Esophagus mucosa (tissue), 1 donor: ENCODE measurements around the gene EPN2. TPM values are rescaled to one million over a fixed set of nuclear protein-coding genes. Genes with fewer than 3 reads are reported as not detected.

ENCODE experiments used
- ATAC-seq: fragments of 200-7000 bp; cut with Tn5 transposase; one replicate; pipeline ENCODE4 v1.9.1; 2020
- total RNA-seq: library from RNA; stranded (reverse); gene quantifications from one replicate; pipeline ENCODE4 v1.2.4, GENCODE V29; 2023
- donor health status: DM: yes; HTN: yes; CAD: no.

Gene EPN2
- total RNA-seq, 1 donor from 2014 or later: 68.3 TPM

DNA sequence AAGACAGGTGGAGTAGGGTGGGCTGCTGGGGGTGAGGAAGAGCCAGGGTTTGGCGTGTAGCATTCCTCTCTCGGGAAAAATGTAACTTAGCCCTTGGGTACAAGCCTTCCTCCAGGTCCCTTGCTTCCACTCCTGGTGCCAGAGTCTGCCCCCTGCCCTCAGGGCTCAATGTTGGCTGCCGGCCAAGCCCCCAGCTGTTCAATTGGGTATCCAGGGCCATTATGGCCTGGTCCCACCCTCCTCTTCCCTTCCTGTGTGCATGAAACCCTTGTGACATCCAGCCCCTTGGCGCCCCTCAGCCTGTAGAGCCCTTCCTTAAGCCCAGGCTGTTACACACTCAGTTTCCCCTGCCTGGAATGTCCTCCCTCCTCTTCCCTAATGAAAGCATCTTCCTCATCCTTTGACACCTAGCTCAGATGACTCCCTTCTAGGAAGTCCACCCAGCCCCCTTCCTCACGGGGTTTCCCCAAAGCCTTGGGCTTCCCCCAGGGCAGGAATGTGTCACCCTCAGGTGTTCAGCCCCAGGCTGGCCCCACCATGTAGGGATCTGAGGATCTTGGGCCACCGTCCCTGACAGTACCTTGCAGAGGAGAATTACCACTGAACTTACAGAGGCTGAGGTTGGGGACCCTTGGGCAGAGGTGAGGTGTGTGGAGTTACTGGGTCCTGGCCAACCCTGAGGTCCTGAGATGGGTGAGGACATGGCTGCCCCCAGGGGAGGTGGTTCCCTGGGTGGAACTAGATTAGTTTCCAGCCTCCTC, 95.4 kb downstream of the EPN2 start:
- no peak for ATAC-seq

DNA sequence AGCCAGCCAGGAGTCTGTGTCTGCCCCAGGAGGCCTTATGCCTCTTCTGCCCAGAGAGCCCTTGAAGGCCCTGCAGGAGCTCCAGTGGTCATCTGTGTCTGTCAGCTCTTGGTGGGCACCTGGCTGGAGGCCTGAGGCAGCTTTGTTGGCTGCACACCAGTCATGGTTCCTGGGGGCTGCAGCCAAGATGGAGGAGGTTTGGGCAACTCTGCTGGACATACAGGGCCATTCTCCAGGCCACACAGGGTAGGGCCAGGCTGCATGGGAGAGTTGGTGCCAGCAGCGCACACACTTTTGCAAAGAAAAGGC, 95.9 kb downstream of the EPN2 start:
- ATAC-seq: no peak

DNA sequence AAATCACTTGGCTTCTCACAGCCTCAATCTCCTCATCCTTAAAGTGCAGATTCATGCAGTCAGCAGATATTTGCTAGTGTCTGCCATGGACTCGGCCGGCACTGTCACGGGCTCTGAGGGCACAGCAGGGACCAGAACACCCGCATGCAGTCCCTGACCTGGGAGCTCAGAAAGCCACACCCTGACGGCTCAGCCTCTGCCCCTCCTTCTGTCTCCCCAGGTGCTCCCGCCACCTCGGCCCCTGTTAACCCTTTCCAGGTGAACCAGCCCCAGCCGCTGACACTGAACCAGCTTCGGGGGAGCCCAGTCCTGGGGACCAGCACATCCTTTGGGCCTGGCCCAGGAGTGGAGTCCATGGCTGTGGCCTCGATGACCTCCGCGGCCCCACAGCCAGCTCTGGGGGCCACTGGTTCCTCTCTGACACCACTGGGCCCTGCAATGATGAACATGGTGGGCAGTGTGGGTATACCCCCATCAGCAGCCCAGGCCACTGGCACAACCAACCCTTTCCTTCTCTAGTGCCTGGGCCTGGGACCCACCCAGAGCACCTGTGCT, 96.6 kb downstream of the EPN2 start:
- no peak for ATAC-seq

DNA sequence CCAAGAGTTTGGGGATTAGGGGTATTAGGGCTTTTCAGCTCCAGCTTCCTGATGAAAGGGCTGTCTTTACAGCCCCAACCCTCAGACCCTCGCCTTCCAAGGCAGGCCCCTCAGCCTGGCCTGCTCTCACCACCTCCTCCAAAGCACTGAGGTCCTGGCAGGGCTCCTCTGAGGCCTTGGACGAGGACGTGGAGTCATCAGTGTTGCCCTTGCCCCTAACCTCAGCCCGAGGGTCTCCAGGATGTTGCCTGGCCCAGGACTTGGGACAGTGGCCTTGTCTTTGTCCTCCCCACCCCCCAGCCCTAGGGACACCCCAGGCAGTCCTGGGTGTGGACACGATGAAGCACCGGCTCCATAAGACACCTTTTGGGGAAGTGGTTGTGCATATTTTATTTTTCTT, 97.2 kb downstream of the EPN2 start:
- ATAC-seq: no peak

DNA sequence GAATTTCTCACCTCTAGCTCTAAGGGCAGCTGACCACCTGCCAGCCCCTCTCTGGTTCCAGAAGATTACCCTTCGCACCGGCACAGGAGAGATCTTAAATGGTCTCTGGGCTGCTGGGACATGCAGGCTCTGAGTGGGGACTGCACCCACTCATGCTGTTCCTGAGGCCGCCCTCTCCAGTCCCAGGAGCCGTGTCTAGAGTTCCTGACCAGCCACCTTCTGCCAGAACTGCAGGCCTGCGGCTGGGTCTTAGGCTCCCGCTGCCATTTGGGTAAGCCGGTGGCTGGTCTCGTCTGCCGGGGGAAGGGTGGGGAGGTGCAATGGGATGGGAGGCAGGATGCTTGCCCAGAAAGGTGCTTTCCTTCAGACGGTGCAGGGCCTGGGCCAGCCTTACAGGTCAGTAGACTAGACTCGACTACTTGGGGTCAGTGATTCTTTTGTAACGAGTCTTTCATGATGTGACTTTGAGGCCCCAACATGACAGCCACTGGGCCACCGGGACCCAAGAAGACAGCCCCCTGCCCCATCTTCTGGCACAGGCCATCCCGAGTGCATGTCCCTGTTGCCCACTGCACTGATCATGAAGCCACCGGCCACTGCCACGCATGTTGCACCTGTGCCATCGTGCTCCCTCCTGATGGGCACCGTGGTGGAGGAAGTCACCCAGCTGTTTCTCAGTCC, 98.9 kb downstream of the EPN2 start:
- ATAC-seq: no peak

DNA sequence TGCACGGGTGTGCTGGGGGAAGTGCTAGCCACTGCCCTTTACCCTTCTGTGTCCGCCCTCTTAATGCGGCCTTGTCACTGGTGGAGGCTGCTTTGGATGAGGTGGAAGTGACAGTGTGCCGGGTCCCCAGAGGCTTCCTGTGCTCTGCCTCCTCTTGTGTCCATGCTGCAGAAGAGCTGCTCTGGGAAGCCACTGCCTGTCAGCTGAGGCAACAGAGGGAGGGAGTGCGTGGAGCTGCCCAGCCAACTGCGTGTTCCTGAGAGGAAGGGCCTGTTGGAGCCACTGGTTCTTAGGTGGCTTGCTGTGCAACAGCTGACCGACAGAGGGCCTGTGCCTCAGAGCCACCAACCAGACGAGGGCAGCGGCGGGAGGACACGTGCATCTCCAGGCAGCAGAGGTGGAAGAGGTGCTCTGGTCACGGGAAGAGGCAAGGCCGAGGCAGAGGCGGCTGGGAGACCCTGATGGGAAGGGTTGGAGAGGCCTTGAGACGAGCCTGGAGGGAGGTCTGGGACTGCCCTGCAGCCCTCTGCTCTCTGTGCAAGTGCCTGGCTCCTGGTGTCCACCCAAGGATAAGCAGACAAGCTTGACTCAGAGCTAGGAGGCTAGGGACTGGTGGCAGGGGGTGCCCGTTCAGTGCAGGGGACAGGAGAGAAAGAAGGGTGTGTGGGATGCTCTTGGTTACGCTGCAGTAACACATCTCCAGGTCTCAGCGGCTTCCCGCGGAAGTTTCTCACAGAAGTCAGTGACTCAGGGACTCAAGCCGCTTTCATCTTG, 100.0 kb downstream of the EPN2 start:
- no peak for ATAC-seq

DNA sequence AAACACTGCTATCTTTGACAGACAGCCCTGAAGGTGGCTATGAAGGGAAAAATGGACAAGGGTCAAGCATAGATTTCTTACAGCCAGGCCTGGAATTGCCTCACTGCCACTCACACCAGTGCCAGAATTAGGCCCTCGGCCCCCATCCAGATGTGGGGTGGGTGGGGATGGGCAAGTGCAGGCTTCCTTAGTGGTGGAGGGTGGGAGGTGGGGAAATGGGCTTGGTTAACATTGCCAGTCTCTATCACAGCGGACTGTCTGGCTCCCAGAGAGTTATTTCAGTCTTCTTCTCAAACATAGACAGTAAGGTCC, 100.5 kb downstream of the EPN2 start:
- ATAC-seq: no peak

DNA sequence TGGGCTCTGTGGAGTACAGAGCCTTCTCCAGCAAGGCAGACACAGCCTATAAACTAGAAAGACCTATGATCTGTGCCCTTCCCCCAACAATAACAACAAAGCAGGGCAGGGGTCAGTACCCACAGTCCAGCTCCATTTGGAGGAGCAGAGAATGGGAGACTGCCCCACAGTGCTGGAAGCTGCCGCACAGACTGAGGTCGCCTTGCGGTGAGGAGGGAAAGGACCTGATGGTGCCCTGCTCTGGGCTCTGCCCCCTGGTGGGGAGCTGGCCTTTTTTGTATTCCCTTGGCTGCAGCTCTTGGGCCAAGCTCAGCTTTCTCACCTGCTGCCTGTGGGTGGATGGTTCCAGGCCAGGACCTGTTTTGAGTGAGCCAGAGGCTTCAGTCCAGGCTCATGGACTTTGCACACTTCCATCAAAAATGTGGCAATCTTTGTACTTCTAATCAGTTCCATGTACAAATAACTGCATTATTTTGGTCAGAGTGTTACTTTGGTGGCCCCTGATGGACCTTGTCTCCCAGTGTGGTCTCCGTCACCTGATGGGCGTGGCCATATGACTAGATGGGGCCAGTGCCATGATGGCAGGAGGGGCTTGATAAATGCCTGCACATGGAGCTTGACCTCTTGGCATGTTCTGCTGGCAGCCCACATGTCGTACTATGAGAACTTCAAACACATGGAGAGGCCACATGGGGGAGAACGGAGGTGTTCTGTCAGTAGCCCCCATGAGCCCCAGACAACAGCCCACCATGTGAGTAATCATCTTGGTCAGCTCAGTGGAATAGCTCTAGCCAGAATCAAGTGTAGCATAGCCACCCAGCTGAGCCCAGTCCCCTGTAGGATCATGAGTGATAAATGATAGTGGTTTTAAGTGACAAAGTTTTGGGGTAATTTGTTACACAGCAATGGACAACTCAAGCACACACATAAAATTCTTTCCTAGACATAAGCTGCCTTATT, 101.1 kb downstream of the EPN2 start:
- peak; percentile 55 for ATAC-seq

DNA sequence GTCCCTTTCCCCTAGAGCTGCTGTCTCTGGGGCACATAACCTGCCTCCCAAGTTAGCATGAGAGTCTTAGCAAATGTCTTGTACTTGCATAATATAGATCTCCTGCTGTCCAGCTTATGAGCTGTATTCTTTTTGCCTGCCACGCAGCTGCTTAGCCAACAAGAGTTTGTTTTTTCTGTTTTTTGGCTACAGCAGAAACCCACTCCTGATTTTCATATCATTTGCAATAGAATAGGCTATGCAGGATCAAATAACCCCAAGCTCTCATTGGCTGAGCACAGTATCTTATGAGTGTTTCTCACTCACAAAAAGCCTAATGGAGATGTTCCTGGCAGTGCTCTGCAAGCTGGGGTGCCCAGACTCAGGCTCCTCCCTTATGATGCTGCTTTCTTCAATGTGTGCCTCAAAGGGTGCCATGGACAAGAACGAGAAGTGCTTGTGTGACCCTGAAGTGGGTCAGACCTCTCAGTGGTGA, 102.2 kb downstream of the EPN2 start:
- no peak for ATAC-seq

DNA sequence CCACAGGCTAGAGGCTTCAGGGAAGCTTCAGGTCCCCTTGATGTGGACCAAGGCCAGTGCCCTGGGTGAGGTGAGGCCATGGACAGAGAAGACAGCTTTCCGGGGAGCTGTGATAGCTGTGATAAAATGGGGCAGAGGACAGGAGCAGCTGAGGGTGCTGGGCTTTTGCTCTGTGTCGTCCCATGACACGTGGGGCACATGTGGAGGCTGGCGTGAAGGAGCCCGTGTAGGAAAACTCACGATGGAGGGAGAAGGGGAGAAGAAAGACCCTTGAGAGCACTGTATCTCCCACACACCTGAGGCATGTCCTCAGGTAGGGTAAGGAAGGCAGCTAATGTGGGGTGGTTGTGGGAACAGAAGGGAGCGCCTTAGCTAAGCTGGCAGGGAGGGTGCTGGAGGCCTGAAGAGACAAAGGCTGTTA, 104.1 kb downstream of the EPN2 start:
- no peak for ATAC-seq

DNA sequence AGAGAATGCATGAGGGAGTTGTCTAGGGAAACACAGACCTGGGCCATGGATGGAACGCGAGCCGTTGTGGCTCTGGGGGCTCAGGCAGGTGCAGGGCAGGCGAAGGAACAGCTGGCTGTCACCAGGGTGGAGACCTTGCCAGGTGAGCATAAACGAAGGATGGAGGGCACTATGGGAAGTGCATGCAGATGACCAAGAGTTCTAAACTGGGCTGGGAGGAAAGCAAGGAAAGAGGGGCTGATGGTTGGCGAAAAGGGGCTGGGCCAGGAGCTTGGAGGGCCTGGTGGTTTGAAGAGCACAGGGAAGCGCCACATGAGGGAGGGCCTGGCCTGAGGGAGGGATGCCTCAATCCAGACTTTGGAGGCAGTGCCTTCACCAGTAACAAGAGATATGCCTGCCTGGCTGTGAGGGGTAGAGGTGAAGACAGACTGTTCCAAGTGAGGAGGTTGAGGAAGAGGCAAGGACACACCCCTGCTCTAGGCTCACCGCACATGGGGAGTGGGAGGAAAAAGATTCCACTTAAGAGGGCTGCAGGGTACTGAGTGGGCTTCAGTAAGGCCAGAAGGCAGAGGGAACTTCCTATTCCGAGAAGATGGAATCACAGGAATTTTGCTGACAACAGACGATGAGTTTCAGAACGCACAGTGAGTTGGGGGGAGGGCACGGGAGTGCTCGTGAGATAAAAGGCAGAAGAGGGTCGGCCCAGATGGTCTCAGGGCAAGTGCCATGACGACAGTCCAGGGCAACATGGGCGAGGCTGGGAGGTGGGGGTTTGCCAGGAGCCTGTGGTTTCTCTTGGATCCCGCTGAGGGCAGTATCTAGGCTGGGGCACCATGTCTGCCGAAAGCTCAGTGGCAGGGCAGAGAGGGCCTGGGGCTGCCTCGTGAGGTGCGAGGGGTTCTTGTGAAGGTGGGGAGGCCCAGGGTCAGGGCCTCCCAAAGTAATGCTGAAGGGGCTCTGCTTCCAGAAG, 104.8 kb downstream of the EPN2 start:
- ATAC-seq: peak; percentile 6

DNA sequence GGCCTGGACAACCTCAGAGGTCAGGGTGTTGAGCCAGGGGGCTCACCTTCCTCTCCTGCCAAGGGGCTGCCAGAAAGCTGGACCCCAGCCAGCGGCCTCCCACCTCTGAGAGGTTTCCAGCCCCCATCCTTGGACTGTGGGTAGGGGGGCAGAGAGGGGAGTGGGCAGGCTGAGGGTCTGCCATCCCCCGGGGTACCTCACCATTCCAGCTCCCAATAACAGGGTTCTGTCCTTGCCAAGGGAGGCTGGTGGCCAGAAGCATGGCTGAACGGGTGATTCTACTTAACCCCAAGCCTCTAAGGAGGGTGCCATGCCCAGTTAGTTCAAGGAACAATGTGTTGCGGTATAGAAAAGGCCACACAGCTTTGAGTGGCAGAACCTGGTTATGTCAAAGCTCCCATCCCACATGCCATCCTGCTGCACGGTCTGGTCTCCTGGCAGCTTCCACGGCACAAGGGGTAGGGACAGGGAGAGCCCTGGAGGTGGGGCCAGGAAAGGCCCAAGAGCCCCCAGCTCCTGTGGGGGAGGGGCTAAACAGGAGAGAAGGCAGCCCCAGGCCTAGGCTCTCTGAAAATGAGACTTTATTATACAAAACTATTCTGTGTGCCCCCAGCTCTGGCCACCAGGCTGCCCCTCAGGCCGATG, 105.6 kb downstream of the EPN2 start:
- ATAC-seq: no peak

DNA sequence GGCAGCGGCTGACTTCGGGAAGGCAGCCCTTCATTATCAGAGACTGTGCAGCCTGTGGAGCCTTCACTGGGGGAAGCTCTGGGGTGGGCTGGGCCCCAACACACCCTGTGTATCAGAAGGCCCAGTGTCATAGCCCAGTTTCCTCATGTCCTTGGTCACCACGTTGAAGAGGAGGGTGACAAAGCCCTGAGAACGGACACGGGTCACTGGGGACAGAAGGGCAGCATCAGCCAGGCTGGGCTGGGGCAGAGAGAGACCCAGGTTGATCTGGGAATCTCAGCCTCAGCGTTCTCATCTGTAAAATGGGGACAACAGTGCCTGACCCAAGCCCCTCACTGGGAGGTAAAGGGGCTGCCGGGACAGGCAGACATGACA, 106.1 kb downstream of the EPN2 start:
- no peak for ATAC-seq

DNA sequence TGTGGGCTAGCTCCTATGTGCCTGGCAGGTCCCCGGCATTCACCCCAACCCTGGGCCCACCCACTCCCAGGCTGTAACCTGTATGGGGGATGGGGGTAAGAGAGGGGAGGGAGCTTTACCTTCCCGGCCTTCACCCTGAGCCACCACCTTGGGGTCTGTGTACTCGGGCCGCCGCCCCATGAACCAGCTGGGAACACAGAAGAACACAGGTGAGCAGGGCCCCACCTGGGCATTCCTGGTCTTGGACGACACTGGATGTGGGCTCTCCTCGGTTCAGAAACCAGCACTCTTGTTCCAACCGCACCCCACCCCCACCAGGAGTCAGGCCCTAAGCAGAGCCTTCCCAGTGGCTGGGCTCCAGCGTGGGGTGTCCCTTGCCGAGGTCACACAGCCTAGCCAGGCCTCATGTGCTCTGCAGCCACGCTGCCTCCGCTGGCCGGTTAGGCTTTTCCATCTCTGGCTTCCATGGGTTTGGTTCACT, 106.5 kb downstream of the EPN2 start:
- no peak for ATAC-seq

DNA sequence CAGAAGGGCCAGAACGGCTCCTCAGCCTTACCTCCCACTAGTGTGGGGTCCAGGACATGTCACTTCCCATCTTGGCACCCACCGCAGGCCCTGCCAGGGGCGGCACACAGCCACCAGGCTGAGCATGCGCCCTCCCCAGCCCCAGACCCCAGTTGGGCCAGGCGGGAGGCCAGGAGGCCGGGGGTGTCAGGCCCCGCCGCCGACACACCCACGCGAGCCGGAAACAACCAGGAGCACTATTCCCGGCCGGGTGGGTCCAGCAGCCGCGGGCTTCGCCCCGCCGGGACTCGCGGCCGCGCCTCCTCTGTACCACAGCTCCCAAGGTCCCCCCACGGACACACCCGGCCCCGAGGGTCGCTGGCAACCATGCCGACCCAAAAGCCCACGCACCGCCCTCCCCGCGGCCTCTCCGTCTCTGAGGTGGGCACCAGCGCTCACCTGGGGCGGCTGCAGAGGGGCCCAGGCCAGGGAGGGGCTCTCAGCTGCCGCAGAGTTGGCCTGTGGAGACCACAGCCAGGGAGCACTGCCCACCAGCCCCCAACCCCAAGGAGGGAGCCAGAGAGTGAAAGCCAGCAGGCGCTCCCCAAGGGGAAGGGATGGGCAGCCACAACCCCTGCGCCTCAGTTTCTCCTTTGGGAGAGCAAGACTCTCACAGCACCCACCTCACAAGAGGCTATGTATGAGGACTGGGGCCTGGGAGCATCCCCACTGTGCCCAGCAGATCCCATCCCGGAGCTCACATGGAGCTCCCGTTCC, 107.3 kb downstream of the EPN2 start:
- no peak for ATAC-seq

DNA sequence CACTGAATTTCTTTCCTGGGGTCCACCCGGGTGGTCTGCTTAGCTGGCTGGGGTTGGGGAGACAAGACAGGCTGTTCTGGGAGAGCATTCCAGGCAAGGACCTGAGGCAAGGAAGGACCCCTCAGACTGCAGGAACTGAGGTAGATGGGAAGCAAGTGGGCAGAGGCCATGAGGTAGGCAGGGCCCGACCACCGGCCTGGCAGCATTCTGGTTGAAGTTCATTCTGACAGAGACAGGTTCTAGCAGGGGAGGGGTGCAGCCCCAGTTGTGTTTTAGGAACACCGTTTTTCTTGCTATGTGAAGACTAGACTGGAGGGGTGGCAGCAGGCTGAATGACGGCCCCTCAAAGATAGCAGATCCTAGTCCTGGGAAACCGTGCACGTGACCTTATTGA, 107.9 kb downstream of the EPN2 start:
- no peak for ATAC-seq

DNA sequence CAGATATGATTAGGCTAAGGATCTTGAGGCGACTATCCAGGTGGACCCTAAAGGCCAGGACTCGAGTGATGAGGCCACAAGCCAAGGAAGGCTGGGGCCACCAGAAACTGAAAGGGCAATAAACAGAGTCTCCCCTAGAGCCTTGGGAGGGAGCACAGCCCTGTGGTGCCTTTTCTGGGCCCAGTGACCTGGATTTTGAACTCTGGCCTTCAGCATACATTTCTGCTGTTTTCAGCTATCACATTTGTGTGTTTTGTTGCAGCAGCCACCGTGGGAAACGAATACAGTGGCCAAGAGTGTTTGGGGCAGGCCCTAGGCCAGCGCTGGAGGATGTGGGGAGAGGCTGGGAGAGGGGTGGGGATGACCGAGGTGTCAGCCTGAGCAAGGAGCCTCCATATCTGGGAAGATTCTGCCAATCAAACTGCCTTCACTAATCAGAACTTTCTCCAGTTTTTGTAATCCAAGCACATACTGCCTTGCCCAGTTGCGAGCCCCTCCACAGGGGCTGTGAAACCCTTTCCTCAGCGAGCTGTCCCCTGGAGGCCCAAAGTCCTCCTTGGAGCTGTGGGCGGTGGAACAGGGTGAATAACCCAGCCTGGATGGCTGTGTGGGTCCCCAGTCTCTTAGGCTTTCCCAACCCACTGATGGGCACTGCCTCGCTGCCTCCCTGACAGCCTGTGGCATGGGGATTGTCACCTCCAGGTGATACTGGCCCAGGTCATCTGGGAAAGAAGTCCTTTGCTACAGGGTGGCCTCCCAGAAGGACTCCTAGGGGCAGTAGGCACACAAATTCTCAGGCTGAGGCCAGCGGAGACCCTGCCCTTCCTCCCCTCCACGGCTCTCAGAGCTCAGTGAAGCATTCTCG, 108.6 kb downstream of the EPN2 start:
- ATAC-seq: no peak
